NCI-H1048 (cell line): ENCODE results near the gene CFAP251.
"Not testable (repeated sequence)": the region's sequence is repeated elsewhere in the genome, so short reads cannot be mapped to it uniquely, and the experiment has no call there.

Experiments used
- DNase-seq: peaks from one replicate; lab custom pipeline; 2025; lab: John Stamatoyannopoulos, UW

Gene CFAP251

DNA sequence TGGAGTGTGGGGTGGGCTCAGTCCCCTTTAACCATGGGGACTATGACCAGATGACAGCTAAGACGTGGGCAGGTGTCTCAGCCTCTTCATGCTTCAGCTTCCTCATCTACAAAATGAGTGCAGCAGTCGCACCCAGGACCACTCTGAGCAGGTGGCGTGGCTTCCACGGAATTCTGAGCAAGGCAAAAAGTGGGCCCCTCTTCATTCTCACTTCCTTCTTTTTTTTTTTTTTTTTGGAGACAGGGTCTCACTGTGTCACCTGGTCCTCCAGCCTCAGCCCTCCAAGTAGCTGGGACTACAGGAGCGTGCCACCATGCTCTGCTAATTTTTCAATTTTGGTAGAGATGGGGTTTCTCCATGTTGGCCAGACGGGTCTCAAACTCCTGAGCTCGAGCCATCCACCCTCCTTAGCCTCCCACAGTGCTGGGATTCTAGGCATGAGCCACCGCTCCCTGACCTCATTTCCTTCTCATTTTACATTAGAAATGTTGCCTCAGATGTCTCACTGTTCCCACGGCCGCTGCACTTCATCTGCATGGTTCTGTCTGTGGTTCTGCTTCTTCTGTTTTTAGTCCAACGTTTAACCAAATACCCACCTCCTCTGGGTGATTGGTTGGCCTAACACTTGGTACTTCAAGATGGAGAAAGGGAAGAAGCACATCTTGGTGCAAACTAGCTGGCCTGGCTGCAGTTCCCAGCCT, 61.9 kb downstream of the CFAP251 start:
- no peak for DNase-seq

GRCh38 chr12:121980892-121981272, 62.5 kb downstream of the CFAP251 start:
- no peak for DNase-seq

DNA sequence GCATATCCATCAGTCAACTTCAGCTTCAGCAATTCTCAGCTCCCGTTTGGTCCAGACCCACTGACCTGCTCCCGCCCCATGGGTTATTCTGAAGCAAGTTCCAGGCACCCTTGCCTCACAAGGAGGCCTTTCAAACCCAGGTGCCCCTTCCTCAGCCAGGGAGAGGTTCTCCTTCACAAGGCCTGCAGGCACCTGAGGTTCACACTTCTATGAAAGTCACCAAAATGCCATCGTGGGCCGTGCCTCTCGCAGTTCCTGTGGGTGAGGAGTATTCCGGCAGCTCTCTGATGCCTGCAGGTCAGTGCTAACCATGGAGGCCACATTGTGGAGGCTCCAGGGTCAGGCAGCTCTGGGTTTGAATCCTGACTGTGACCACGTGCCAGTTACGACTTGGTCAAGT, 63.1 kb downstream of the CFAP251 start:
- no peak for DNase-seq

DNA sequence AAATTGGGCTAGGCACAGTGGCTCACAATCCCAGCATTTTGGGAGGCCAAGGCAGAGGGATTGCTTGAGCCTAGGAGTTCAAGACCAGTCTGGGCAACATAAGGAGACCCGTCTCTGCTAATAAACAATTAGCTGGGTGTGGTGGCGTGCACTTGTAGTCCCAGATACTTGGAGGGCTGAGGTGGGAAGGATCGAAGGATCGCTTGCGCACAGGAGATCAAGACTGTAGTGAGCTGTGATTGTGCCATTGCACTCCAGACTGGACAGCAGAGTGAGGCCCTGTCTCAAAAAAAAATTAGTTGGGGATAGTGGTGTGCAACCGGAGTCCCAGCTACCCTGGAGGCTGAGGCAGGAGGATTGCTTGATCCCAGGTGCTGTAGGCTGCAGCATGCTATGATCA, 64.6 kb downstream of the CFAP251 start:
- no peak for DNase-seq

- DNase-seq, result no peak
These were observed 65.3 kb downstream of the CFAP251 start for GRCh38 chr12:121983536-121984210.

- DNase-seq, result no peak
These were observed 68.3 kb downstream of the CFAP251 start for GRCh38 chr12:121986489-121987245.

- DNase-seq, result not testable (repeated sequence)
These were observed 70.1 kb downstream of the CFAP251 start for GRCh38 chr12:121988519-121988918.

DNA sequence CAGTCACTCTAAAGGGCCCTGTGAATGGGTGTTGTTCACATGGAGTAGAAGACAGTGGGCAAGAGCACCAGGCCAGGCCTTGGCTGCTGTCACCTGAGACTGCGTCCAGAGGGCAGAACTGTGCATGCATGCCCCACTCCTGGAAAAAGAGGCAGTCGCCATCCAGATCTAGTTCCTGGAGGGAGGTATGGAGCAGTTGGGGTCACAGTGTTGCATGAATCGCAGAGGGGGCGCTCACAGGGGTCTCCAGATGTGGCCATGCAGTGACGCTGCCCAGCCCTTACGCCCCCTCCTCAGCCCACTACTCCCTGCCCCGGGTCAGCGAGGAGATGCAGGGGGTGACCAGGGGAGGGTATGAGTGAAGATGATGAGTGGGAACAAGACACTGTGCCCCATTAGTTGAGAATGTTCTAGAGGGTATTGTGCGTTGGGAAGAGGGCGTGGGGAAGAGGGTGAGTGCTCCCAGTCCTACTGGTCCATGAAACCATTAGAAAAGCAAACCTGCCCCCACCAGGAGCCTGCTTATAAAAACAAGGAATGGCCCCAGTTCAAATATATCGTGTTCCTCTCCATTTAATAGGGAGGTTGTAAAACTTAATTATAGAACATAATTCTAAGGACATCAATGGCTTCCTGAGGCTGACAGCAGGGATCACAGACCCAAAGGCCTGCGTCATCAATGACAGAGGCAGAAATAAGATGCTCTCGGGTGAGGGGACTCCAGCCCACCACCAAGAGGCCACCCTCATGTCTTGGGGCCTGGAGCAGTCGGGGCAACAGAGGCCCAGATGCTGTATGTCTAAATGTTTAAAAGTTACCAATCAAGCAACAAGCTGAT, 71.1 kb downstream of the CFAP251 start:
- DNase-seq, result no peak

- no peak for DNase-seq
These were observed 71.8 kb downstream of the CFAP251 start for GRCh38 chr12:121990114-121990647.

DNA sequence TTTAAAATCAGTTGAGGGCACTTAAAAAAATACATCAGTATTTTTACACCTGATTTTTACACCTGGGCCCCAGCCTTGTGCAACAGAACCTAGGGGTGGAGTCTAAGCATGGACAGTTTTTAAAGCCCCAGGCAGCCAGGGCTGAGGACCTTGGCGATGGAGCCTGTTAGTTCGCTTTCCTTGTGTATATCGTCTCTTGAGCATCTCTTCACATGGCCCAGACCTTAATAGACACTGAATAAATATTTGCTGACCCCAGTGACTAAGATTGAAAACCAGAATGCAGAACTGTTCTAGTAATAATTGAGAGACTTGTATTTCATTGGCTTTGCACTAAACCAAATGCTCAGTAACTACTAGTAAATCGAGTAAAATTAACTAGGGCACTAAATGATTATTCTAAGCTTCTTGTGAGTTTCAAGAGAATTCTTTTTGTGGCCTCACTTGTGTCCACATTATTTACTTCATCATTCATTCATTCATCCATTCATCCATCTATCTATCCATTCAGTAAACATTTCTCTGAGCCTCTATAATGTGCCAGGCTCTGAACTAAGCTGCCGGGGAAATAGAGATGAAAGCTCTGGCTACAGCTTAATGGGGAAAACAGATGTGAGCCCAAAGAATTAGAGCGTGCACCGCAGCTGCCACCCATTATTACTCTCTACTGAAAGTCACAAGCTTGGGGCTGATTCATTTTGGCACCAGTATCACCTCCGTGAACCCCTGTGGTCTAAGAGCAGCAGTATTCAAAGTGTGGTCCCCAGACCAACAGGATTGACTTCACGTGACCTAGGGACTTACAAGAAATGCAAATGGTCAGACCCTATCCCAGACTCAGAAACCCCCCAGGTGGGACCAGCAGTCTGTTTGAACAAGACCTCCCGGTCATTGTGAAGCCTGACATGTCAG, 72.6 kb downstream of the CFAP251 start:
- DNase-seq, result no peak

- DNase-seq, result no peak
These were observed 73.9 kb downstream of the CFAP251 start for GRCh38 chr12:121992059-121992879.

DNA sequence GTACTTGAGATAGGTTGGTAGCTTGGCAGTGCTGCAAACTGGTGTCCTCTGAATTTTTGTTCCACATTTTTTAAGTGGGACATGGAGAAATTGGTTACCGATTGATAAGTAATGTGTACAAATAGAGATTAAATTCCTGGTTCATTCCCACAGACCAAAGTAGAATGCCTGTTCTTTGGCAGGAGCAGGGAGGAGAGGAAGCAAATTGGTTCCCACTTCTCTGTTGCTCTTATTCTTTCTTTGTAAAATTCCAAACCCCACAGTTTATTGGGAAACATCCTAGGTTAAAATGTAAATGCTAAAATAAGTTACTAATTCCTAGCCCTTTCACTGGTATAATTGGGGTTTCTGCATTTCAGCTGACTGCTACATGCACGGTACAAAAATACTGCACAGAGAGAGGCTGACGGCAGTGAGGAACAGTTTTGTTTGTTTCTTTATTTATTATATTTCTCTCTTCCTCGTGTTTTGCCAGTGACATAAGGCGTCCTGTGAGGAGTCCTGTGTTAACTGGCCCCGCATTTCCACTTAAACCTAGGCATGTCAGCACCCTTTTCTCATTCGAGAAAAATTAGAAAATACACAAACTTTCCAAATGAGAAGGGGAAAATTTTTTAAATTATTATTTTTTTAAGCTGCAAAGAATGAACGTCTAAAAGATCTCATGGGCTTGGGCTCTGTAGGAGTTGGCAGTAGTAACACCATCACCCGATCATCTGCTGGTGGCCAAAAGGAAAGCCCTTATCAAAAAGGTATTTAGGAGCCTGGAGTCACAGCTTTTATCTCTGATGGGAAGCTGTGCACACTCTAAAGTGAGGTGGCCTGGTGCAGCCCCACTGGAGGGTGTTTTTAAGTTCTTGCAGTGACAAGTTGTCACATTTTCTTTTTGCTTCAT, 77.9 kb downstream of the CFAP251 start:
- DNase-seq, result no peak

GRCh38 chr12:121996945-121997612, 78.7 kb downstream of the CFAP251 start:
- DNase-seq, result no peak

GRCh38 chr12:122001466-122002209, 83.2 kb downstream of the CFAP251 start:
- DNase-seq, result no peak

DNA sequence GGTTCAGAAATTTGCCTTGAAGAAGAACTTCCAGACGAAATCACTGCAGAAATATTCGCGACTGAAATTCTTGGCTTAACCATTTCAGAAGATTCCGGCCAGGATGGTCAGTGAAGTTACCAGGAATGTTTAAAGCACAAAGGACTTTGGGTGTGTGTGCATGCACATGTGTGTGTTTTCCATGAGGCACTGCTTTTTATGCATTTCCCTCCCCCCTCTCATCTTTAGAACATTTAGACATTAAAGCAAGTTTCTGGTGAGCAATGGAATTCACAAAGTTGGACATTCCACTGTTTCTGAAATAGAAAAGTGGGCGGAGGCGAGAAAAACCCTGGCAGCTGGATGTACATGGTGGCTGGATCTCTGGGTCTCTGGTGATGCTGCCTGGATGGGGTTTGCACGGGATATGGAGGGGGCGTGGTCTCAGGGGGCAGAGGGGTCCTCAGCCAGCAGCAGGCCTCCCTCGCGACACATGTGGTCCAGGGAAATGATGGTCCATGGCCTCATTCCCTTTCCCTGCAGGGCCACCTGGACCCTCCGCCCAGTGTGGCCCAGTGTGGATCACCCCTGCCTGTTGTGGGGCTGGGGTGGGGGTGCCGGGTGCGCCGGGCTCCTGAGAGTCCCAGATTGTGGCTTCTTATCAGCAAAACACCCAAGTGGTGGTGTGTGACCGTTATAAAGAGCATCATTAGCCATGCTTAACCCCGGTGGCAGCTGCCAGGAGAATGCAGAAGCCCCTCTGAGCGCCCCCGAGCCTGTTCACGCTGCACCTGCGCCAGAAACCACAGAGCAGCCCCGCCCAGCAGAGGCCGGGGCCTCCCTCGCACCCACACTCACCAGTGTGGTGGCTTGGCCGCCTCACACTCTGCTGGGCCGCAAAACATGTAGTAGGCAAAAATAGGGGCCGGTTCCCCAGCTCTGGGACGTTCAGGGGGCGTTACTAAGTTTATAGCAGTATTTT, 85.5 kb downstream of the CFAP251 start:
- no peak for DNase-seq

DNA sequence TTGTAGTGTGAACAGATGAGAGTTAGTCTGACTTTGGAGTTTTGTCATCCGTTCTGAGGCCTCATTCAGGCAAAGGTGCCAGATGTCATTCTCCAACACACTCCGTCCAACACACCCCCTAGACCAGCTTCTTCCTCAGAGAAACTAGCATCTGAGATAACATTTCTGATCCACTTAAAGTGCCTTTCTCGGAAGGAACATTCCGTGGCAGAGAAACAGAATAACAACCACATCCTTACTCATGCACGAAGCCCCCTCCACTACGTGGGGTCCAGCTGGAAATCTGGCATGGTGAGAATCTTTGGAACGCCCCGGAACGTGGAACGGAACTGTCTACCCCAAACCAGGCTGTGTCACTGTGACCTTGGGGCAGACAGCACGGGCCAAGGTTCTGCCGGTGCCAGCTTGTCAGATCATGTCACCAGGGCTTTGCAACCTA, 86.3 kb downstream of the CFAP251 start:
- DNase-seq, result no peak
